ENCODE data around the gene MUC2. TPM values are rescaled to one million over a fixed set of nuclear protein-coding genes. Genes with fewer than 3 reads are reported as not detected.

The MUC2 gene
- total RNA-seq, 1 experiment from 2014 or later = not detected

DNA sequence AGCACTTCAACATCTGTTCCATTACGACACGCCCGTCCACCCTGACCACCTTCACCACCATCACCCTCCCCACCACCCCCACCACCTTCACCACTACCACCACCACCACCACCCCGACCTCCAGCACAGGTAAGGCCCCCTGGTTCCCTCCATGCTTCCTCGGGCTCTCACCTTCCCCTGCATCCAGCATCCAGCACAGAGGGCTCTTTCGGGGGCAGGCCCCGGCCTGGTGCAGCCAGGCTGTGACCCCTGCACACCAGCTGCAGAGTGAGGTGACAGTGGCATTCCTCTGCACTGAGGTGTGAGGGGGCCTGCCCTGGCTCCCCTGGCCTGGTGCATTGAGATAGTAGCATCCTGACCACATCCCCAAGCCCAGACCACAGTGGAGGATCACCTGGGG, 18.2 kb downstream of the MUC2 start:
- in situ Hi-C loops (cut with HindIII; ENCODE audit: low pct_unique_long_range_greater_than_20kb, low sequenced_read_pairs) = no loop called here
- no peak for DNase-seq (ENCODE audit: low read depth)

DNA sequence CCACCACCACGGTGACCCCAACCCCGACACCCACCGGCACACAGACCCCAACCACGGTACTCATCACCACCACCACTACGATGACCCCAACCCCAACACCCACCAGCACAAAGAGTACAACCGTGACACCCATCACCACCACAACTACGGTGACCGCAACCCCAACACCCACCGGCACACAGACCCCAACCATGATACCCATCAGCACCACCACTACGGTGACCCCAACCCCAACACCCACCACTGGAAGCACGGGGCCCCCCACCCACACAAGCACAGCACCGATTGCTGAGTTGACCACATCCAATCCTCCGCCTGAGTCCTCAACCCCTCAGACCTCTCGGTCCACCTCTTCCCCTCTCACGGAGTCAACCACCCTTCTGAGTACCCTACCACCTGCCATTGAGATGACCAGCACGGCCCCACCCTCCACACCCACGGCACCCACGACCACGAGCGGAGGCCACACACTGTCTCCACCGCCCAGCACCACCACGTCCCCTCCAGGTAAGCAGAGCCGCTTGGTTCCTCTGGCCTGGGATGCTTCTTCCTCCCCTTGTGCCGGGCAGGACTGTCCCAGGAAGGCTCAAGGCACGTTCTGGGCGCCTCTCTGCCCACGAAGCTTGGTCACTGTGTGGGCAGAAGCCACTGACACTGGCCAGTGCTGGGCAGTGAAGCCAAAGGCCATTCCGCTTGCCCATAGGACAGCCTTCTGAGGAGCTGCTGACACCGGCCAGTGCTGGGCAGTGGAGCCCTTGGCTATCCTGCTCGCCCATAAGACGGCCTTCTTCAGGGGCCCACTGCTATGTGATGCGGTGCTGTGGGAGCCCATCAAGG, 25.1 kb downstream of the MUC2 start:
- in situ Hi-C loops (cut with HindIII; ENCODE audit: low pct_unique_long_range_greater_than_20kb, low sequenced_read_pairs) = no loop called here
- DNase-seq (ENCODE audit: low read depth) = no peak

GRCh38 chr11:1100417-1101245, 26.0 kb downstream of the MUC2 start:
- no peak for DNase-seq (ENCODE audit: low read depth)
- in situ Hi-C loops (cut with HindIII; ENCODE audit: low pct_unique_long_range_greater_than_20kb, low sequenced_read_pairs) = no loop called here

- no peak for DNase-seq (ENCODE audit: low read depth)
- in situ Hi-C loops (cut with HindIII; ENCODE audit: low pct_unique_long_range_greater_than_20kb, low sequenced_read_pairs) = no loop called here
Measured at GRCh38 chr11:1101318-1102089, 26.8 kb downstream of the MUC2 start.

DNA sequence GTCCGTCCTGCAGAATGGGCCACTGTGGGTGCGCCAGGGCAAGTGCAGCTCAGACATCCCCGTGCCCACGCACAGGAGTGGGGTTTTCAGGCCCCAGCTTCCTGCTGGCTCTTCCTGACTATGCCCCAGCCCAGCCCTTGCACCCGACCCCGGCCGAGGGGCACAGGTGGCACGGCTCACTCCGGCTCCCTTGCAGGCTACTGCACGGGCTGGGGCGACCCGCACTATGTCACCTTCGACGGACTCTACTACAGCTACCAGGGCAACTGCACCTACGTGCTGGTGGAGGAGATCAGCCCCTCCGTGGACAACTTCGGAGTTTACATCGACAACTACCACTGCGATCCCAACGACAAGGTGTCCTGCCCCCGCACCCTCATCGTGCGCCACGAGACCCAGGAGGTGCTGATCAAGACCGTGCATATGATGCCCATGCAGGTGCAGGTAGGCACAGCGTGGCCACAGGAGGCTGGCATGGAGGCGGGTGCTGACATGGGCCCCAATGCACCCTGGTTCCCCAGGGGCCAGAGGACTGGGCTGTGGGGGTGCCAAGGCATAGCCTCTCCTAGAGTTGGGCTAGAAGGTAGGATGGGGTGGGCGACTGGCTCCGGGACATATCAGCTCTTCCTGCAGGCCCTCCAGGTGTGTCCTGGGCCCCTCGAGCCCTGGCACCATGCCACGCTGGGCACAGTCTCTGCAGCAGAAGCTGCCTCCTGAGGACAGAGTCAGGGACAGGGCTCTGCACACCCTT, 27.7 kb downstream of the MUC2 start:
- DNase-seq (ENCODE audit: low read depth) = no peak
- in situ Hi-C loops (cut with HindIII; ENCODE audit: low pct_unique_long_range_greater_than_20kb, low sequenced_read_pairs) = no loop called here

DNA sequence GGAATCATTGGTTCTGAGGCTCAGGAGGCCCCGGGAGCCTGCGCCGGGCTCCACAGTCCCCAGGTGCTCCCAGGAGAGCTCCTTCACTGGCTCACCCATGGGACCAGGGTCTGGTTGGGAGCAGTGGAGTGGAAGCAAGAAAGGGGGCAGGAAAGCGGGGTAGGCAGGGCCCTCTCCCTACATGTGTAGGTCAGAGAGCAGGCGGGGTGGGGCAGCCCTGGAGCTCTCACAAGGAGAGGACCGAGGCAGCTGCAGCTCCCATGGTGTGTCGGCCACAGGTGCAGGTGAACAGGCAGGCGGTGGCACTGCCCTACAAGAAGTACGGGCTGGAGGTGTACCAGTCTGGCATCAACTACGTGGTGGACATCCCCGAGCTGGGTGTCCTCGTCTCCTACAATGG, 28.3 kb downstream of the MUC2 start:
- in situ Hi-C loops (cut with HindIII; ENCODE audit: low pct_unique_long_range_greater_than_20kb, low sequenced_read_pairs) = no loop called here
- no peak for DNase-seq (ENCODE audit: low read depth)

DNA sequence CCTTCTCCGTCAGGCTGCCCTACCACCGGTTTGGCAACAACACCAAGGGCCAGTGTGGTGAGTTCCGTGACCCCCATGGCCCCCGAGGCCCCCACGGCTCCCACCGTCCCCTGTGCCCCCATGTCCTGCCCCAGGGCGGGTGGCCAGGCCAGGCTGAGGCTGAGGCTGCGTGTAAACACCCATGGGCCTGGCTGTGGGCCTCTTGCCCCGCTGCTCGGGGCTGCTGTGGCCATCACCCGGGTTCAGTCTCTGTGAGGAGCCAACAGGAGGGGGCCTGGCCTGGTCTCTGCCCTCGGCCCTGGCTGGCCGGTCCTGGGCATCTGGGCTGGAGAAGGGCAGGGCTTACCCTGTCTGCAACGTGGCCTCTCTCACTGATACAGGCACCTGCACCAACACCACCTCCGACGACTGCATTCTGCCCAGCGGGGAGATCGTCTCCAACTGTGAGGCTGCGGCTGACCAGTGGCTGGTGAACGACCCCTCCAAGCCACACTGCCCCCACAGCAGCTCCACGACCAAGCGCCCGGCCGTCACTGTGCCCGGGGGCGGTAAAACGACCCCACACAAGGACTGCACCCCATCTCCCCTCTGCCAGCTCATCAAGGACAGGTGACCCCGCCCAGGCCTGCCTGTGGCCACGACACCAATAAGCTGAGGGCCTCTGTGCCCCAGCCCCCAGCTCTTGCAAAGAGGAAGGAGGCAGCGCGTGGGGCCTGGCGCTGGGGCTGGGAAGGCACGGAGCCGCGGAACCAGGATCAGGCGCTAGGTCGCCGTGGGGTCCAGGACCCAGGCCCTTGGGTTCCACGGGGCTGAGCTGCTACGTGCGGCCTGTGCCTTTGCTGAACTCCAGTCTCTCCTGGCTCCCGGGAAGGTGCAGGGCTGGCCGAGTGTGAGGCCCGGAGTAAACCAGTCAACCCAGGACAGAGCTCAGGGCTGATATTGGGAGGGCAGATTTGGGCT, 29.0 kb downstream of the MUC2 start:
- in situ Hi-C loops (cut with HindIII; ENCODE audit: low pct_unique_long_range_greater_than_20kb, low sequenced_read_pairs) = no loop called here
- DNase-seq (ENCODE audit: low read depth) = no peak

DNA sequence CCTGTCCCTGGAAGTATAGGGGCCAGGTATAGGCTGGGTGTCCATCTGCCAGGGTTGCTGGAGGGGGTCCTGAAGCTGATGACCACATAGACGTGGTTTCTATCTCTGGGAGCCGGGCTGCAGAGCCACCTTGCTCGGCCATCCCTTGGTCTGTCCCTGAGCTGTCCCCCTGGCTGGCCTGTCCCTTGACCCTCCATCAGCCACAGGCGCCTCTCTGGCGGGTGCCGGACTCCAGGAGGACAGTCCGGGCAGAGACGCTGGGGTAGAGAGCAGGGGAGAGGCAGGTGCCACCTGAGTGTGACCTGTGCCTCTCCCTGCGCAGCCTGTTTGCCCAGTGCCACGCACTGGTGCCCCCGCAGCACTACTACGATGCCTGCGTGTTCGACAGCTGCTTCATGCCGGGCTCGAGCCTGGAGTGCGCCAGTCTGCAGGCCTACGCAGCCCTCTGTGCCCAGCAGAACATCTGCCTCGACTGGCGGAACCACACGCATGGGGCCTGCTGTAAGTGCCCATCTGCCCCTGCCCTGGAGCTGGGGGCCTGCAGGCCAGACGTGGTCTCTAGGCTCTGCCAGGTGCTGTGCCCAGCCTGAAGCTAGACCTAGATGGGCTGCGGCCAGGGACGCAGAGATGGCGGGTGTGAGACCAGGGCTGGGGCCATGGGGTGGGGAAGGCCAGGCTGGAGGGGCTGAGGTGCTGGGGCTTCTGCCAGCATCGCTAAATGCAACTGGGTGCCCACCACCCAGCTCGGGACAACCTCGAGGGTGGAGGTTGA, 29.9 kb downstream of the MUC2 start:
- DNase-seq (ENCODE audit: low read depth) = no peak
- in situ Hi-C loops (cut with HindIII; ENCODE audit: low pct_unique_long_range_greater_than_20kb, low sequenced_read_pairs) = no loop called here

DNA sequence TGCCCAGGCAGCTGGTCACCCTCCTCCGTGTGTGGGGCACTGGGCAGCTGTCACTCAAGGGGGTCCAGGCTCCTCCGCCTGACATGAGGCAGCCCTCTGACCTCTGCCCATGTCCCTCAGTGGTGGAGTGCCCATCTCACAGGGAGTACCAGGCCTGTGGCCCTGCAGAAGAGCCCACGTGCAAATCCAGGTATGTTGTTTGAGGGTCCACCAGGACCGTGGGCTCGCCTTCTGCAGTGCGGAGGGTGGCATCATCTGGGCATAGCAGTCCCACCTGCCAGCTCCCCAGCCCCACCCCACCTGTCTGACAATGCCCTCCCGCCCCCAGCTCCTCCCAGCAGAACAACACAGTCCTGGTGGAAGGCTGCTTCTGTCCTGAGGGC, 30.5 kb downstream of the MUC2 start:
- no peak for DNase-seq (ENCODE audit: low read depth)
- in situ Hi-C loops (cut with HindIII; ENCODE audit: low pct_unique_long_range_greater_than_20kb, low sequenced_read_pairs) = no loop called here

DNA sequence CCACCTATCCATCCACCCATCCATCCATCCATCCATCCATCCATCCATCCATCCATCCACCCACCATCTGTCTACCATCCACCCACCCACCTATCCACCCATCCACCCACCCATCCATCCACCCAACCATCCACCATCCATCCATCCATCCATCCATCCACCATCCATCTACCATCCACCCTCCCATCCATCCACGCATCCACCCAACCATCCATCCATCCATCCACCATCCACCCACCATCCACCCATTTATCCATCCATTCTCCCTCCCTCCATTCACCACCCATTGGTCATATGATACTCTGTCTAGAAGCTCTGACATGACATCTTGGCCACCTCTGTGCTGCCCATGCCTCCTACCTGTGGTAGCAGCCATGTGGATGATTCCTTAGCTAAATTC, 31.7 kb downstream of the MUC2 start:
- no peak for DNase-seq (ENCODE audit: low read depth)
- in situ Hi-C loops (cut with HindIII; ENCODE audit: low pct_unique_long_range_greater_than_20kb, low sequenced_read_pairs) = no loop called here

- in situ Hi-C loops (cut with HindIII; ENCODE audit: low pct_unique_long_range_greater_than_20kb, low sequenced_read_pairs) = no loop called here
- no peak for DNase-seq (ENCODE audit: low read depth)
Measured at GRCh38 chr11:1107316-1108245, 32.9 kb downstream of the MUC2 start.

DNA sequence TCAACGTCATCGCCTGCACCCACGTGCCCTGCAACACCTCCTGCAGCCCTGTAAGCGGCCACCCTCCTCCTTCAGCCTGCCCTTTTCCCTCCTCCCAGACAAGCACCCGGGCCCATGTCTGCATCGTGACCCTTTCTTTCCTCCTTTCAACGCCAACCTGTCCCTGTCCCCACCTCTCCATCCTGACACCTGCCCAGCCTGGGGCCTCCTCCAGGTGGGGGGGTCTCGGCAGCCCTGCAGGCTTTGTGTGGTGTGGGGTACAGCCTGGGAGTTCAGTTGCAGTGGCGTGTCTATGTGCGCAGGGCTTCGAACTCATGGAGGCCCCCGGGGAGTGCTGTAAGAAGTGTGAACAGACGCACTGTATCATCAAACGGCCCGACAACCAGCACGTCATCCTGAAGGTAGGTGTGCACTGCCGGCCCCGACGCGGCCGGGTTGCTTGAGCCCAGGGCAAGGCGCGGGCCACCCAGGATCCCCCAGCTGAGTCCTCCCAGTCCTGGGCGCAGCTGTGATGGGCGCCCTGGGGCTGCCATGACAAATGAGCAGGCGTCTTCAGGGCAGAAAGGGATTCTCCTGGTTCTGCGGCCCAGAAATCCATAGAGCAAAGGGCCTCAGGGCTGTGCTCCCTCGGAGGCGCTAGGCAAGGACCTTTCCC, 33.7 kb downstream of the MUC2 start:
- DNase-seq (ENCODE audit: low read depth) = no peak
- in situ Hi-C loops (cut with HindIII; ENCODE audit: low pct_unique_long_range_greater_than_20kb, low sequenced_read_pairs) = no loop called here

DNA sequence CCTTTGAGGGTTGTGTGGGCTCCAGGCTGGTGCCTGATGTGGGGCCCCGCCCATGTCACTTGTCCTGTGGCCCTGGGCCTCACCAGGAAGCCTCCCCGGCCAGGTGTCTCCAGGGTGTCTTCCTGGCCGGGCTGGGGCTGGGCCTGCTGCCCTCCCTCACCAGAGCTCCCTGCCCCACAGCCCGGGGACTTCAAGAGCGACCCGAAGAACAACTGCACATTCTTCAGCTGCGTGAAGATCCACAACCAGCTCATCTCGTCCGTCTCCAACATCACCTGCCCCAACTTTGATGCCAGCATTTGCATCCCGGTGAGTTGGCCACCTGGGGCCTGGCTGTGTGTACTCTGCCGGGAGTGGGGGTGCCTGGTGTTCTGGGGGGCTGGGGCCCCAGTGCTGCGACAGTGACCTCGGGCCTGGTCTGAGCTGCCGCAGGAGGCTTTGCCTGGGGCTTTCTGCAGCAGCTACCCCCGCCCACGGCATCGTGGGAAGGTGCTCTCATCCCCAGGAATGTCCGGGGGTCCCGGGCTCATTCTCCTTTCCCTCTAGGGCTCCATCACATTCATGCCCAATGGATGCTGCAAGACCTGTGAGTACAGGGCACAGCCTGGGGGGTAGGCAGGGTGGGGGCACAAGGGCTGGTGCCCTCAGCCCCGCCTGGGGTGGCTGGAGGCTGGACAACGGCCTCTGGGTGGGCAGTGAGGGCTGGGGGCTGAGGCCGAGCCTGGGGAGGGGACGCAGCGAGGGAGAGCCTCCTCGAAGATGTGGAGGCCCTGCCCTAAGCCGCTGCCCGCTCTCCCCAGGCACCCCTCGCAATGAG, 34.6 kb downstream of the MUC2 start:
- DNase-seq (ENCODE audit: low read depth) = no peak
- in situ Hi-C loops (cut with HindIII; ENCODE audit: low pct_unique_long_range_greater_than_20kb, low sequenced_read_pairs) = no loop called here

GRCh38 chr11:1109918-1110705, 35.4 kb downstream of the MUC2 start:
- in situ Hi-C loops (cut with HindIII; ENCODE audit: low pct_unique_long_range_greater_than_20kb, low sequenced_read_pairs) = no loop called here
- DNase-seq (ENCODE audit: low read depth) = no peak
